Heart left ventricle (tissue), 13 donors: ENCODE data around the gene PLAGL2.

Source experiments
- CTCF ChIP-seq, 12 donors: fragments of 200-600 bp; sonication (generic) in 4 of 12; IDR thresholded peaks; one replicate each; pipeline versions ENCODE4 v1.5.0 to v1.8.0; 2018 to 2022; ENCODE audit warnings: antibody characterized with exemption in 12 of 12, mild to moderate bottlenecking in 5 of 12
- POLR2A ChIP-seq, 2 donors: fragments of 450-650 bp; IDR thresholded peaks; one replicate each; pipeline ENCODE4 v1.6.1; 2017; ENCODE audit warnings: antibody characterized with exemption in 2 of 2, mild to moderate bottlenecking in 2 of 2, moderate library complexity in 2 of 2
- donor health status: ischemic (EF 13 %, LVEDD 7.1; RV severe dilation, severe dysfunction).
- donor health status: DM: no; HTN: yes; CAD: no.
- donor health status: DM: no; HTN: no; CAD: no.
- donor health status: ischemic (EF 25% LVEDD 6.9; RV normal size, moderate dysfunction).
- donor health status: ischemic (EF 25% LVEDD 5.7; RV mildly dilated, moderate dysfunction).
- donor health status: ischemic (EF 35%, LVEDD 5.7; RV mildly dilated, moderate dysfunction).
- donor health status: nonischemic (EF 11% LVEDD 7.7; RV severe dilation, severe dysfunction).
- donor health status: DM: yes; HTN: yes; CAD: no.
- donor health status: PGD.
- donor health status: ischemic (EF 29% LVEDD 5.4; RV normal size, mild dysfunction).
- donor health status: nonischemic (EF 23%, LVEDD 6.1; RV moderate dilation, normal function).

GRCh38 chr20:32158351-32158750 lies 49.2 kb downstream of the PLAGL2 start:
- TF ChIP-seq CTCF (IDR thresholded peaks at IDR 0.05): no peak
- TF ChIP-seq POLR2A (IDR thresholded peaks at IDR 0.05): no peak
